Measurements from ENCODE around the gene TMEM9.

Gene TMEM9

DNA sequence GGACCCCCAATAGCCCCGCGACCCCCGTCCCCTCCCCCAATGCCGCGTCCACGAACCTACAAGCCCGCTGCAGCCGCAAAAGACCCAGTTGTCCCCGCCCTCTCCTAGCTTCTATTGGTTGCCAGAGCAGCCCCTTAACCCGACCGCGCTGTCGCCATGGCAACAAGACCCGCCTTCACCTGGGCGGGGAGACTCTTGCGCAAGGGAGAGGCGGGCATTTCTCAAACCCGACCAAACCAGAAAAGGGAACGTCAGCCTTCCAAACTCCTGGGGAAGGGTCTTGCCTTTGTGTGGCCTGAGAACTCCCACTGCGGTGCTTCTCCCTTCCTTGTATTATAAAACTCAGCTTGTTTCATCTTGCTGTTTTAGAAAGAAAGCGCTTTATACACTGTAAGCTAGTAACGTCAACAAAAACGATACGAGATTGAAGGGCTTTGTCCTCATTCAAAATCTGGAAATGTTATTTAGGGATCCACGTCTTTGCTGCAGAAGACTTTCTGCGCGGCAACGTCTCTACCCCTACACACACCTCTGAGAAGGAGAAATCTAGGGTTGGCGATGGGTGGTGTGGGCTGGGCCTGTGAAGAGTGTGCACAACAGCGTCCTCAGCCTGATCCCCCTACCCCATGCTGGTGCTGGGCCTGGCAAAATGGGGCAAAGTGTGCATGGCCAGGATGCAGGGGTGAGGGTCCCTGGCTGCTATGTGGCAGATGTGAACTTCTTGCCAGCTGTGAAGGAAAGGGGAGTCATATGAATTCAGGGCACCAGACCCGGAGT is at the start of gene TMEM9:
TMEM9 (minus strand) TSS at position 86 of the 777 bp plus-strand sequence. CDS start 551 bp downstream, outside the sequence.
- H3K27ac ChIP-seq, result peak within 1 kb of the TSS; percentile 63 to 75
- DNase-seq (ENCODE audit: low spot score), result peak; percentile 98
- TF ChIP-seq, protein P1, sequence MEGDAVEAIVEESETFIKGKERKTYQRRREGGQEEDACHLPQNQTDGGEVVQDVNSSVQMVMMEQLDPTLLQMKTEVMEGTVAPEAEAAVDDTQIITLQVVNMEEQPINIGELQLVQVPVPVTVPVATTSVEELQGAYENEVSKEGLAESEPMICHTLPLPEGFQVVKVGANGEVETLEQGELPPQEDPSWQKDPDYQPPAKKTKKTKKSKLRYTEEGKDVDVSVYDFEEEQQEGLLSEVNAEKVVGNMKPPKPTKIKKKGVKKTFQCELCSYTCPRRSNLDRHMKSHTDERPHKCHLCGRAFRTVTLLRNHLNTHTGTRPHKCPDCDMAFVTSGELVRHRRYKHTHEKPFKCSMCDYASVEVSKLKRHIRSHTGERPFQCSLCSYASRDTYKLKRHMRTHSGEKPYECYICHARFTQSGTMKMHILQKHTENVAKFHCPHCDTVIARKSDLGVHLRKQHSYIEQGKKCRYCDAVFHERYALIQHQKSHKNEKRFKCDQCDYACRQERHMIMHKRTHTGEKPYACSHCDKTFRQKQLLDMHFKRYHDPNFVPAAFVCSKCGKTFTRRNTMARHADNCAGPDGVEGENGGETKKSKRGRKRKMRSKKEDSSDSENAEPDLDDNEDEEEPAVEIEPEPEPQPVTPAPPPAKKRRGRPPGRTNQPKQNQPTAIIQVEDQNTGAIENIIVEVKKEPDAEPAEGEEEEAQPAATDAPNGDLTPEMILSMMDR (IDR thresholded peaks at IDR 0.05), result no peak
- peak within 1 kb of the TSS; percentile 82 for H3K4me3 ChIP-seq

- Histone ChIP-seq H3K4me3 (no peak overlapping the region), H3K27ac (no peak overlapping the region)
- TF ChIP-seq, protein P1 (IDR thresholded peaks at IDR 0.05), result no peak
- no peak for DNase-seq (ENCODE audit: low spot score)
These were observed 44.3 kb upstream of the TMEM9 start for GRCh38 chr1:201198598-201198997.

- TF ChIP-seq, protein P1 (IDR thresholded peaks at IDR 0.05), result no peak
- H3K4me3 ChIP-seq, result no peak overlapping the region
- no peak for DNase-seq (ENCODE audit: low spot score)
- no peak overlapping the region for H3K27ac ChIP-seq
These were observed 39.8 kb upstream of the TMEM9 start for GRCh38 chr1:201194046-201194445.

DNA sequence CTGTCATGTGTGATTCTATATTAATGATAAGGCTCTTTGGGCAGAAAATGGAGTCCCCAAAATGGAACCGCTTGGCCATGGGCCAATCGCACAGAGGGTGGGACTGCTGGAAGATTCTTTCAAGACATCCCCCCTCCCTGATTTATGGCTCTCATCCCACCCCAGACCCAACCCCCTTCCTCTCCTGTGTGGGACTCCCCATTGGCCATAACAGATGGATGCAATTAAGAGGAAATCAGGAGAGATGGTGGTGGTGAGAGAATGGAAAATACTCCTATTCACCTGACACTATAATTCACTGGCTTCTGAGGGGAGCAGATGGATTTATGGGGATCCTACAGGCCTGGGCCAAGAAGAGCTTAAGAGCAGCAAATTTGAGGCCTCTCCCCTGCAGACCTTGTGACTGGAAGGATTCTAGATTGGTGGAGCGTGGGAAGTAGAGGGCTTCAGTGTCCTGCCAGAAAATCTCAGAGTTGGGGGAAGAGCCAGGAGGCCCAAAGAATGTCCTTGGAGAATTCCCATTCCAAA is 38.1 kb upstream of the TMEM9 start:
- Histone ChIP-seq H3K4me3 (no peak overlapping the region), H3K27ac (no peak overlapping the region)
- no peak for DNase-seq (ENCODE audit: low spot score)
- TF ChIP-seq, protein P1 (IDR thresholded peaks at IDR 0.05), result no peak

- no peak overlapping the region for H3K27ac ChIP-seq
- no peak for DNase-seq (ENCODE audit: low spot score)
- TF ChIP-seq, protein P1 (IDR thresholded peaks at IDR 0.05), result no peak
- H3K4me3 ChIP-seq, result no peak overlapping the region
These were observed 37.5 kb upstream of the TMEM9 start for GRCh38 chr1:201191653-201192260.

GRCh38 chr1:201190624-201191051 is 36.4 kb upstream of the TMEM9 start, which contains the start of gene IGFN1:
TSS of gene IGFN1 (plus strand) at chr1:201190824. CDS start at chr1:201193294, 2,470 bp downstream.
- no peak within 1 kb of the TSS for H3K27ac ChIP-seq
- TF ChIP-seq, protein P1 (IDR thresholded peaks at IDR 0.05), result no peak
- H3K4me3 ChIP-seq, result no peak within 1 kb of the TSS
- no peak for DNase-seq (ENCODE audit: low spot score)

Measured in coronary artery (tissue), 2 donors.